ENCODE results near the gene ATG3.

DNA sequence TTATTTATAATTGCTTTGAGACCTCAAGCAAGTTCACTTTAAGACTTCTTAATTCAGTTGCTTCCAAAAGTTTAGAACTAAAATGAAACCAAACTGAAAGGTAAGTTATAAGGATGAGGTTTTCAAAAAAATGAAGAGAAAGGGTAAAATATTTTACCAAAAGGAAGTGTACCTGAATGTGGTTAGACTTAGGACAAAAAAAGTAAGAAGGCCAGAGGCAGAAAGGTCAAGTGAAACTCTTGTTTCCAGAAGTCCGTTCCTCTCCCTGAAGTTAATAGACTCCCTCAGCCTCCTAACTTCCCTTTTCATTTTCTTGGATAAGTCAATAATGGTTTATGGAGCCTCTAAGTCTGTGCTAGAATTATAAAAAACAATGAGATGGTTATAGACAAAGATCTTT is 79.1 kb downstream of the ATG3 start:
- TF ChIP-seq, protein P1, sequence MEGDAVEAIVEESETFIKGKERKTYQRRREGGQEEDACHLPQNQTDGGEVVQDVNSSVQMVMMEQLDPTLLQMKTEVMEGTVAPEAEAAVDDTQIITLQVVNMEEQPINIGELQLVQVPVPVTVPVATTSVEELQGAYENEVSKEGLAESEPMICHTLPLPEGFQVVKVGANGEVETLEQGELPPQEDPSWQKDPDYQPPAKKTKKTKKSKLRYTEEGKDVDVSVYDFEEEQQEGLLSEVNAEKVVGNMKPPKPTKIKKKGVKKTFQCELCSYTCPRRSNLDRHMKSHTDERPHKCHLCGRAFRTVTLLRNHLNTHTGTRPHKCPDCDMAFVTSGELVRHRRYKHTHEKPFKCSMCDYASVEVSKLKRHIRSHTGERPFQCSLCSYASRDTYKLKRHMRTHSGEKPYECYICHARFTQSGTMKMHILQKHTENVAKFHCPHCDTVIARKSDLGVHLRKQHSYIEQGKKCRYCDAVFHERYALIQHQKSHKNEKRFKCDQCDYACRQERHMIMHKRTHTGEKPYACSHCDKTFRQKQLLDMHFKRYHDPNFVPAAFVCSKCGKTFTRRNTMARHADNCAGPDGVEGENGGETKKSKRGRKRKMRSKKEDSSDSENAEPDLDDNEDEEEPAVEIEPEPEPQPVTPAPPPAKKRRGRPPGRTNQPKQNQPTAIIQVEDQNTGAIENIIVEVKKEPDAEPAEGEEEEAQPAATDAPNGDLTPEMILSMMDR (IDR thresholded peaks at IDR 0.05), result no peak
- no peak for TF ChIP-seq ZFX (IDR thresholded peaks at IDR 0.05; ENCODE audit: borderline replicate concordance)
